Esophagus (tissue), 2 donors: ENCODE measurements around the gene KPNA4. TPM values are rescaled to one million over a fixed set of nuclear protein-coding genes. Genes with fewer than 3 reads are reported as not detected.
"Not testable (repeated sequence)": the region's sequence is repeated elsewhere in the genome, so short reads cannot be mapped to it uniquely, and the experiment has no call there.

ENCODE experiments used
- H3K27ac ChIP-seq, 2 donors: one replicate each; pipeline ENCODE4 v1.5.1; 2013; ENCODE audit warnings: low read depth in 2 of 2, mild to moderate bottlenecking in 2 of 2, inconsistent platforms in 1 of 2, low read length in 1 of 2, moderate library complexity in 1 of 2
- H3K27me3 ChIP-seq, 2 donors: one replicate each; pipeline ENCODE4 v1.6.1; 2013; ENCODE audit warnings: low read length in 2 of 2, control low read depth in 1 of 2, mild to moderate bottlenecking in 1 of 2; ENCODE audit not compliant: insufficient read depth in 2 of 2, control insufficient read depth in 1 of 2
- H3K36me3 ChIP-seq, 2 donors: one replicate each; pipeline ENCODE4 v1.6.1; 2013; ENCODE audit warnings: low read length in 1 of 2; ENCODE audit not compliant: control insufficient read depth in 2 of 2, insufficient read depth in 2 of 2
- H3K4me1 ChIP-seq, 2 donors: one replicate each; pipeline ENCODE4 v1.6.1; 2013; ENCODE audit warnings: low read length in 1 of 2; ENCODE audit not compliant: control insufficient read depth in 2 of 2, insufficient read depth in 2 of 2
- H3K4me3 ChIP-seq, 2 donors: one replicate each; pipeline ENCODE4 v1.5.1; 2013; ENCODE audit warnings: low read length in 2 of 2, mild to moderate bottlenecking in 2 of 2, low read depth in 1 of 2, moderate library complexity in 1 of 2
- H3K9me3 ChIP-seq, 2 donors: one replicate each; pipeline ENCODE4 v1.6.1; 2013; ENCODE audit warnings: mild to moderate bottlenecking in 2 of 2, low read depth in 1 of 2, low read length in 1 of 2, moderate library complexity in 1 of 2; ENCODE audit not compliant: control insufficient read depth in 2 of 2, insufficient read depth in 1 of 2
- WGBS, 2 donors: extraction: QIAGEN DNeasy Blood & Tissue Kit; methylation state at CpG; one replicate each; pipeline ENCODE4 v1.1.7; 2013; 5-methylcytosine and 5-hydroxymethylcytosine counted together
- polyA plus RNA-seq, 2 donors: library from polyadenylated mRNA; stranded (reverse); fragments of 200-250 nt; gene quantifications; one replicate each; pipeline ENCODE4 v1.2.3, GENCODE V29; 2013
- donor health status: healthy with polysubstance abuse.
- donor health status: Bipolar disorder and iron deficiency.

The KPNA4 gene
- 10 to 100 TPM; 13.7 to 16.3 TPM for polyA plus RNA-seq

- Histone ChIP-seq H3K27me3 (no peaks in the 10 kb centered on the region), H3K27ac (peak within 1 kb of the TSS; percentile 94 to 99), H3K9me3 (no peaks in the 10 kb centered on the region), H3K36me3 (peaks cover 0 to 6% of the 10 kb centered on the region in 2 donors), H3K4me3 (peak within 1 kb of the TSS; percentile 65 to 84), H3K4me1 (no peaks in the 10 kb centered on the region)
- WGBS, 2 donors: 0% methylated on average over 65 to 71 of the region's 71 CpGs
Observed at GRCh38 chr3:160565442-160566403, at the start of gene KPNA4. KPNA4 (minus strand) TSS chr3:160565571; CDS start chr3:160565282, 289 bp downstream.

GRCh38 chr3:160613661-160614060 is 48.3 kb upstream of the KPNA4 start:
- 76 to 86% methylated on average over 1 of the region's 1 CpG for WGBS, 2 donors
- no peaks in the 10 kb centered on the region for H3K36me3 ChIP-seq

GRCh38 chr3:160612386-160613075 is 47.2 kb upstream of the KPNA4 start:
- Histone ChIP-seq H3K27me3 (peaks cover 0 to 2% of the 10 kb centered on the region in 2 donors), H3K4me3 (no peak overlapping the region), H3K36me3 (no peaks in the 10 kb centered on the region), H3K9me3 (no peaks in the 10 kb centered on the region), H3K4me1 (no peaks in the 10 kb centered on the region), H3K27ac (no peak overlapping the region)
- WGBS, 2 donors: 62 to 70% methylated on average over 3 of the region's 3 CpGs

More at GRCh38 chr3:160613661-160614060, 48.3 kb upstream of the KPNA4 start:
- Histone ChIP-seq H3K4me1 (no peaks in the 10 kb centered on the region), H3K27me3 (peaks cover 0 to 2% of the 10 kb centered on the region in 2 donors), H3K27ac (no peak overlapping the region), H3K4me3 (no peak overlapping the region), H3K9me3 (no peaks in the 10 kb centered on the region)

- WGBS, 2 donors: 86 to 92% methylated on average over 3 of the region's 3 CpGs
- H3K27me3 ChIP-seq: peaks cover 0 to 2% of the 10 kb centered on the region in 2 donors
- no peak overlapping the region for H3K4me3 ChIP-seq
- no peaks in the 10 kb centered on the region for H3K36me3 ChIP-seq
- no peaks in the 10 kb centered on the region for H3K4me1 ChIP-seq
- H3K27ac ChIP-seq: no peak overlapping the region
- H3K9me3 ChIP-seq: no peaks in the 10 kb centered on the region
Observed at GRCh38 chr3:160611141-160611540, 45.8 kb upstream of the KPNA4 start.

GRCh38 chr3:160608870-160609269 is 43.5 kb upstream of the KPNA4 start:
- H3K27me3 ChIP-seq: peaks cover 0 to 2% of the 10 kb centered on the region in 2 donors
- H3K9me3 ChIP-seq: no peaks in the 10 kb centered on the region
- no peak overlapping the region for H3K27ac ChIP-seq
- no peaks in the 10 kb centered on the region for H3K36me3 ChIP-seq
- WGBS, 2 donors: 41 to 48% methylated on average over 2 of the region's 2 CpGs
- no peak overlapping the region for H3K4me3 ChIP-seq
- no peaks in the 10 kb centered on the region for H3K4me1 ChIP-seq

GRCh38 chr3:160607826-160608225 is 42.5 kb upstream of the KPNA4 start:
- Histone ChIP-seq H3K36me3 (no peaks in the 10 kb centered on the region), H3K9me3 (no peaks in the 10 kb centered on the region), H3K27ac (no peak overlapping the region), H3K27me3 (peaks cover 0 to 2% of the 10 kb centered on the region in 2 donors), H3K4me1 (no peaks in the 10 kb centered on the region), H3K4me3 (no peak overlapping the region)
- WGBS, 2 donors: 71 to 80% methylated on average over 3 of the region's 3 CpGs

- H3K4me3 ChIP-seq: no peak overlapping the region
- no peak overlapping the region for H3K27ac ChIP-seq
- H3K36me3 ChIP-seq: no peaks in the 10 kb centered on the region
- H3K9me3 ChIP-seq: no peaks in the 10 kb centered on the region
- H3K4me1 ChIP-seq: no peaks in the 10 kb centered on the region
- no peaks in the 10 kb centered on the region for H3K27me3 ChIP-seq
Observed at GRCh38 chr3:160605315-160605714, 39.9 kb upstream of the KPNA4 start.

GRCh38 chr3:160603845-160604244 is 38.5 kb upstream of the KPNA4 start:
- 78 to 85% methylated on average over 3 of the region's 3 CpGs for WGBS, 2 donors

GRCh38 chr3:160602259-160602658 is 36.9 kb upstream of the KPNA4 start:
- no peaks in the 10 kb centered on the region for H3K9me3 ChIP-seq
- no peaks in the 10 kb centered on the region for H3K27me3 ChIP-seq
- no peaks in the 10 kb centered on the region for H3K4me1 ChIP-seq
- H3K27ac ChIP-seq: no peak overlapping the region
- H3K4me3 ChIP-seq: no peak overlapping the region
- no peaks in the 10 kb centered on the region for H3K36me3 ChIP-seq

More at GRCh38 chr3:160603845-160604244, 38.5 kb upstream of the KPNA4 start:
- H3K4me3 ChIP-seq, H3K36me3 ChIP-seq, H3K27ac ChIP-seq, H3K27me3 ChIP-seq, H3K9me3 ChIP-seq, H3K4me1 ChIP-seq: not testable (repeated sequence)
